ENCODE results near the gene EEA1. TPM values are rescaled to one million over a fixed set of nuclear protein-coding genes. Genes with fewer than 3 reads are reported as not detected.

Gene EEA1
- total and polyA plus RNA-seq, 2 of the 4 experiments (the other 2 are of a cell fraction) = 4.6 to 12.5 TPM

DNA sequence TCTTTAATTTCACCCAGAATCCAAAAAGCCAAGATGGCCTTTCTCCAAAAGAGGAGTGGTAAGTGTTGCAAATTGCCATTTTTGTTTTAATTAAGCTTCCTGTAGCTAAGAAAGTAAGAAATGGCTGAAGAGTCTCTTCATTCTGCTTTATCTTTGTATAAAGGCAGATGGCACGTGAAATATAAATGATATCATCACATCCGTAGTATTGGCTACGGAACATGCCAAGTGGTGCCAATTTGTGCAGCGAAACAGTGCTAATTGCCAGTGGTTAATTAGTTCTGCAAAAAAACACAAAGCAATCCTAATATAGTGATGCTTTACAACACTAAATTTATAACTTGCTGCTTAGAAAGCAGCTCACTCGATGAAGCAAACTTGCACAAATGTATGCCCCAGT lies 196.9 kb downstream of the EEA1 start:
- H3K4me1 ChIP-seq (ENCODE audit: control insufficient read depth, insufficient read depth, low read length) = peaks cover 9% of the 10 kb centered on the region
- H2BK15ac ChIP-seq (ENCODE audit: low read depth, low read length) = no peak overlapping the region
- H3K9ac ChIP-seq (ENCODE audit: low read depth, low read length) = no peak overlapping the region
- no peak overlapping the region for H3K4ac ChIP-seq (ENCODE audit: low read depth, low read length)
- H3K14ac ChIP-seq (replicated peaks; ENCODE audit: low read depth, low read length) = no peak overlapping the region
- H3K27ac ChIP-seq (ENCODE audit: insufficient read depth, low read length) = no peak overlapping the region
- intact Hi-C loops (cut with micrococcal nuclease) (no loop called here), in situ Hi-C loops (cut with MboI; ENCODE audit: low sequenced_read_pairs) (no loop called here), dilution Hi-C loops (cut with HindIII; ENCODE audit: low sequenced_read_pairs, unreplicated experiment) (no loop called here)
- no peaks in the 10 kb centered on the region for H3K79me1 ChIP-seq (ENCODE audit: low read depth in 1 of 2, low read length in 2 of 2)
- peaks cover 3% of the 10 kb centered on the region for H3K9me1 ChIP-seq (ENCODE audit: insufficient read depth, low read length)
- H4K91ac ChIP-seq (ENCODE audit: insufficient read depth, low read depth, low read length) = no peak overlapping the region
- DNase-seq (no peak), ATAC-seq (ENCODE audit: low read depth) (no peak)
- BruUV-seq (replicated peaks) = no TSS peak
- 83% methylated on average over 1 of the region's 5 CpGs; no CpG with 5 or more reads in 1 of the 2 experiments for whole genome bisulfite sequencing, 2 experiments (ENCODE audit: extremely low coverage in 2 of 2, insufficient read length in 1 of 2)
- no peak overlapping the region for H3K4me2 ChIP-seq (ENCODE audit: low read depth, low read length)
- H2BK5ac ChIP-seq (ENCODE audit: low read depth, low read length, poor library complexity, severe bottlenecking) = no peak overlapping the region
- H3K36me3 ChIP-seq (ENCODE audit: control insufficient read depth, insufficient read depth, low read length) = no peaks in the 10 kb centered on the region
- H2BK20ac ChIP-seq (ENCODE audit: low read depth, low read length) = no peak overlapping the region
- H3K4me3 ChIP-seq (ENCODE audit: insufficient read depth, low read depth, low read length) = no peak overlapping the region
- H4K8ac ChIP-seq (ENCODE audit: low read depth in 2 of 2, low read length in 2 of 2) = no peak overlapping the region
- H3K56ac ChIP-seq (ENCODE audit: extremely low read depth, insufficient read depth, low read length) = no peak overlapping the region
- H4K20me1 ChIP-seq (ENCODE audit: insufficient read depth, low read length) = peaks cover 2% of the 10 kb centered on the region; the same call in 1 of the 2 replicates
- no peak overlapping the region for H4K5ac ChIP-seq (ENCODE audit: low read depth, low read length)
- H2BK120ac ChIP-seq (ENCODE audit: low read depth, low read length) = no peak overlapping the region
- H3K23ac ChIP-seq (ENCODE audit: low read depth, low read length) = no peak overlapping the region
- no peak overlapping the region for H3K18ac ChIP-seq (ENCODE audit: low read depth, low read length)
- no peak overlapping the region for H2AFZ ChIP-seq (replicated peaks; ENCODE audit: low read length, poor library complexity)
- no peak overlapping the region for H2AK5ac ChIP-seq (ENCODE audit: low read depth, low read length)
- no peaks in the 10 kb centered on the region for H3K9me3 ChIP-seq (ENCODE audit: control insufficient read depth, insufficient read depth, low read length)
- H2AK9ac ChIP-seq (replicated peaks; ENCODE audit: low read depth, low read length, poor library complexity) = no peak overlapping the region
- TF ChIP-seq FOS (IDR thresholded peaks at IDR 0.05; ENCODE audit: low read depth, low read length) (no peak), SMC3 (IDR thresholded peaks at IDR 0.05; ENCODE audit: low read depth, low read length) (no peak)
- CTCF ChIA-PET = no interaction called here
- POLR2A ChIA-PET (ENCODE audit: unreplicated experiment) = no interaction called here
- H3K27me3 ChIP-seq (ENCODE audit: control insufficient read depth, insufficient read depth, low read length) = no peaks in the 10 kb centered on the region
